Measurements from ENCODE around the gene UCP2.
A peak's percentile ranks its signal among the peaks of the same experiment; 100 is the strongest.
"Not testable (repeated sequence)": the region's sequence is repeated elsewhere in the genome, so short reads cannot be mapped to it uniquely, and the experiment has no call there.

Gene UCP2

GRCh38 chr11:73942010-73942409 lies 40.6 kb downstream of the UCP2 start:
- peak; percentile 23 for DNase-seq (ENCODE audit: low spot score)

- DNase-seq (ENCODE audit: low spot score) = no peak
Observed at GRCh38 chr11:73940801-73941570, 41.7 kb downstream of the UCP2 start.

- DNase-seq (ENCODE audit: low spot score) = peak; percentile 31
Observed at GRCh38 chr11:73939096-73939495, 43.5 kb downstream of the UCP2 start.

- not testable (repeated sequence) for DNase-seq (ENCODE audit: low spot score)
Observed at GRCh38 chr11:73936047-73936446, 46.6 kb downstream of the UCP2 start.

- DNase-seq (ENCODE audit: low spot score) = no peak
Observed at GRCh38 chr11:73932781-73933180, 49.9 kb downstream of the UCP2 start.

DNA sequence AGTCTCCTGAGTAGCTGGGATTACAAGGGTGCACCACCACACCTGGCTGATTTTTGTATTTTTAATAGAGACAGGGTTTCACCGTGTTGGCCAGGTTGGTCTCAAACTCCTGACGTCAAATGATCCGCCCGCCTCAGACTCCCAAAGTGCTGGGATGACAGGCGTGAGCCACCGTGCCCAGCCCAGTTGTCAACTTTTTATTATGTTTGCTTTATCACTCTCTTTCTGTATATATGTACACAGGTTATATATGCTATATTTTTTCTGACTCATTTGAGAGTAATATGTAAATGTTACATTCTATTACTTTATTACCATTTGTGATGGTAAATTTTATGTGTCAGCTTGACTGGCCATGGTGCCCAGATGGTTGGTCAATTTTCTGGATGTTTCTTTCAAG lies 50.7 kb downstream of the UCP2 start:
- DNase-seq (ENCODE audit: low spot score) = no peak

DNA sequence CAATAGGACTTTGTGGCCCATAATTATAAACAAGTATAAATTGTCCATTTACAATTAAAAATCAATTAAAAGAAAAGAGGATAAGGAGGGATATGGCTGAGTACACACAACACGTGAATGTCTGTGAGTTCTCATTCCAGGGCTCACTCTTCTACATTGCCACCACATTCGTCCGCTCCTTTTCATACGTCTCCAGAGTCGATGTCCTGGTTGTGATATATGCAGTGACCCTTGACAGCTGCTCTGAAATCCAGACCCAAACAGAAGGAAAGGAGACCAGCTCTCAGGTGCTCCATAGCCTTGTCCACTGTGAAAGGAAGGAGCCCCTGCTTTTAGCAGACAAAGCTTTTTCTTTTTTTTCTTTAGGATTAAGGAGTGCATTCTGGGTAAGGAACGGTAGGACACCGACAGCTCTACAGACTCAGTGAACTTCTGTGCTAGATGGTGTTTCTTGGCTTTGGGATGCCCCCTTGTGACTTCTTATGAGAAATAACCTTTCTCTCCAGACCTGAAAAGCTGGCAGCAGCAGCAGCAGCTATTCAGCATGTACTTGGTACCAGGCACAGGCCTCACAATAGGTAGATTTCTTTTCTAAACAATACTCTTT lies 51.5 kb downstream of the UCP2 start:
- peak; percentile 80 for DNase-seq (ENCODE audit: low spot score)

GRCh38 chr11:73929388-73929787 lies 53.3 kb downstream of the UCP2 start:
- DNase-seq (ENCODE audit: low spot score) = no peak
